Activated CD8-positive, alpha-beta T cell treated with anti-CD3 and anti-CD28 coated beads for 36 hours (primary cell): Measurements from ENCODE around the gene ATP6V0A4. TPM values are rescaled to one million over a fixed set of nuclear protein-coding genes. Genes with fewer than 3 reads are reported as not detected.
"Not testable (repeated sequence)": the region's sequence is repeated elsewhere in the genome, so short reads cannot be mapped to it uniquely, and the experiment has no call there.

ENCODE experiments used
- ATAC-seq: fragments of 200-7000 bp; cut with Tn5 transposase; one replicate; pipeline ENCODE4 v1.10.0; 2021; ENCODE audit warnings: mild to moderate bottlenecking, moderate library complexity
- CTCF ChIA-PET: fragments of 350-600 bp; sonication (Branson Sonifier 250); formaldehyde crosslinking; loops from one replicate; lab custom pipeline; 2021; ENCODE audit warnings: antibody characterized with exemption; lab: Charles Lee
- POLR2A ChIA-PET: fragments of 350-600 bp; sonication (Branson Sonifier 250); formaldehyde crosslinking; loops from one replicate; lab custom pipeline; 2021; ENCODE audit warnings: antibody characterized with exemption; lab: Charles Lee
- DNase-seq: peaks from one replicate; pipeline ENCODE4 v3.0.0-alpha.2; 2020
- H3K27ac Mint-ChIP-seq: one replicate; pipeline ENCODE4 v1.8.0; 2021; ENCODE audit warnings: mild to moderate bottlenecking, mixed read lengths
- H3K27me3 Mint-ChIP-seq: one replicate; pipeline ENCODE4 v1.8.0; 2021; ENCODE audit warnings: mixed read lengths
- H3K36me3 Mint-ChIP-seq: one replicate; pipeline ENCODE4 v1.8.0; 2021; ENCODE audit warnings: low read depth, mixed read lengths
- H3K4me1 Mint-ChIP-seq: one replicate; pipeline ENCODE4 v1.8.0; 2021; ENCODE audit warnings: low read depth, mixed read lengths
- H3K4me3 Mint-ChIP-seq: one replicate; pipeline ENCODE4 v1.8.0; 2021; ENCODE audit warnings: mild to moderate bottlenecking, moderate library complexity, mixed read lengths
- H3K9me3 Mint-ChIP-seq: one replicate; pipeline ENCODE4 v1.8.0; 2021; ENCODE audit warnings: mixed read lengths
- intact Hi-C: fragments of 100-400 bp; cut with micrococcal nuclease; formaldehyde crosslinking; loops from one replicate; pipeline ENCODE4 v1.10.0; 2022
- total RNA-seq, 2 experiments: library from RNA; stranded (reverse); gene quantifications; one replicate each; pipeline ENCODE4 v1.2.3, GENCODE V29; 2021
- TF ChIP-seq, protein P1 (sequence below): fragments of 200-600 bp; IDR thresholded peaks from one replicate; pipeline ENCODE4 v1.8.0; 2022; ENCODE audit warnings: antibody characterized with exemption, mild to moderate bottlenecking

ATP6V0A4 gene
- total RNA-seq, 2 experiments from 2014 or later = not detected

DNA sequence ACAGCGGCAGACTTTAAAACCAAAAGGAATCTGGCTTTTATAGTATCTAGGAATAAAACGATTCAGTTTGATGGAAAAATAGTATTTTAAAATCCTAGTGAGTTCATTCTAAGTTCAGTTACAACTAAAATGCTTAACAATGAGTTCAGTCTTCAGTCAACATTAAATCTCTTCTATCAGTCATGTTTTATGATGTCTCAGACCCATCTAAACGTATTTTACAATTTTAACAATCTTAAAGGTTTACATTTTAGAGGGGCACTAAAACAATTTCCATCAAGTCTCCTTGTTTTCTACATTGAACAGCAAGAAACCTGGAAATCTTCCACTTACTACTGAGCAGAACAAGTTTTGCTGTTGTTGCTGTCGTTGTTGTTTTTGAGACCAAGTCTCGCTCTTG is 106.8 kb downstream of the ATP6V0A4 start:
- no peaks in the 10 kb centered on the region for H3K4me1 Mint-ChIP-seq
- no peak for DNase-seq
- H3K27ac Mint-ChIP-seq = no peak overlapping the region
- TF ChIP-seq, protein P1, sequence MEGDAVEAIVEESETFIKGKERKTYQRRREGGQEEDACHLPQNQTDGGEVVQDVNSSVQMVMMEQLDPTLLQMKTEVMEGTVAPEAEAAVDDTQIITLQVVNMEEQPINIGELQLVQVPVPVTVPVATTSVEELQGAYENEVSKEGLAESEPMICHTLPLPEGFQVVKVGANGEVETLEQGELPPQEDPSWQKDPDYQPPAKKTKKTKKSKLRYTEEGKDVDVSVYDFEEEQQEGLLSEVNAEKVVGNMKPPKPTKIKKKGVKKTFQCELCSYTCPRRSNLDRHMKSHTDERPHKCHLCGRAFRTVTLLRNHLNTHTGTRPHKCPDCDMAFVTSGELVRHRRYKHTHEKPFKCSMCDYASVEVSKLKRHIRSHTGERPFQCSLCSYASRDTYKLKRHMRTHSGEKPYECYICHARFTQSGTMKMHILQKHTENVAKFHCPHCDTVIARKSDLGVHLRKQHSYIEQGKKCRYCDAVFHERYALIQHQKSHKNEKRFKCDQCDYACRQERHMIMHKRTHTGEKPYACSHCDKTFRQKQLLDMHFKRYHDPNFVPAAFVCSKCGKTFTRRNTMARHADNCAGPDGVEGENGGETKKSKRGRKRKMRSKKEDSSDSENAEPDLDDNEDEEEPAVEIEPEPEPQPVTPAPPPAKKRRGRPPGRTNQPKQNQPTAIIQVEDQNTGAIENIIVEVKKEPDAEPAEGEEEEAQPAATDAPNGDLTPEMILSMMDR = no peak
- intact Hi-C loops = no loop called here
- H3K36me3 Mint-ChIP-seq = no peaks in the 10 kb centered on the region
- ChIA-PET CTCF (no interaction called here), POLR2A (no interaction called here)
- no peak for ATAC-seq
- H3K27me3 Mint-ChIP-seq = no peaks in the 10 kb centered on the region
- H3K4me3 Mint-ChIP-seq = no peak overlapping the region
- H3K9me3 Mint-ChIP-seq = no peaks in the 10 kb centered on the region

DNA sequence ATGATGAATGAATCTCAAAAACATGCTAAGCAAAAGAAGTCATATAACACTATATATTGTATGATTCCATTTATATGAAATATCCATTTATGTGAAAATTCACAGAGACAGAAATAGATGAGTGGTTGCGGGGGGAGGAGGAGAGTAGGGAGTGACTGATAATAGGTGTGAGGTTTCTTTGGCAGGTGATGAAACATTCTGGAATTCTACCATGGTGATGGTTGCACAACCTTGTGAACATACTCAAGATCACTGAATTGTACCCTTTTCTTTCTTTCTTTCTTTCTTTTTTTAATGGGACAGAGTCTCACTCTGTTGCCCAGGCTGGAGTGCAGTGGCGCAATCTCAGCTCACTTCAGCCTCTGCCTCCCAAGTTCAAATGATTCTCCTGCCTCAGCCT is 107.5 kb downstream of the ATP6V0A4 start:
- Mint-ChIP-seq H3K36me3 (no peaks in the 10 kb centered on the region), H3K27ac (no peak overlapping the region), H3K4me1 (no peaks in the 10 kb centered on the region), H3K4me3 (no peak overlapping the region), H3K9me3 (no peaks in the 10 kb centered on the region), H3K27me3 (no peaks in the 10 kb centered on the region)
- ChIA-PET CTCF (no interaction called here), POLR2A (no interaction called here)
- ATAC-seq (no peak), DNase-seq (no peak)
- TF ChIP-seq, protein P1 = no peak
- intact Hi-C loops = no loop called here

DNA sequence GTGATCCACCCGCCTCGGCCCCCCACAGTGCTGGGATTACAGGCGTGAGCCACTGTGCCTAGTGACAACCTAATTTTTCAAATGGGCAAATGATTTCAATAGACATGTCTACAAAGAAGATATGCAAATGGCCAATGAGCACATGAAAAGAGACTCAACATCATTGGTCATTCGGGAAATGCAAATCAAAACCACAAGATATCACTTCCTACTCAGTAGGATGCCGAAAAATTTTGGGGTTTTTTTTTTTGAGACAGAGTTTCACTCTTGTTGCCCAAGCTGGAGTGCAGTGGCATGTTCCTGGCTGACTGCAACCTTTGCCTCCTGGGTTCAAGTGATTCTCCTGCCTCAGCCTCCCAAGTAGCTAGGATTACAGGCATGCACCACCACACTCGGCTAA is 110.0 kb downstream of the ATP6V0A4 start:
- DNase-seq, H3K9me3 Mint-ChIP-seq, H3K36me3 Mint-ChIP-seq, H3K27me3 Mint-ChIP-seq, H3K4me1 Mint-ChIP-seq, POLR2A ChIA-PET, H3K27ac Mint-ChIP-seq, H3K4me3 Mint-ChIP-seq, ATAC-seq, CTCF ChIA-PET, intact Hi-C loops: not testable (repeated sequence)

DNA sequence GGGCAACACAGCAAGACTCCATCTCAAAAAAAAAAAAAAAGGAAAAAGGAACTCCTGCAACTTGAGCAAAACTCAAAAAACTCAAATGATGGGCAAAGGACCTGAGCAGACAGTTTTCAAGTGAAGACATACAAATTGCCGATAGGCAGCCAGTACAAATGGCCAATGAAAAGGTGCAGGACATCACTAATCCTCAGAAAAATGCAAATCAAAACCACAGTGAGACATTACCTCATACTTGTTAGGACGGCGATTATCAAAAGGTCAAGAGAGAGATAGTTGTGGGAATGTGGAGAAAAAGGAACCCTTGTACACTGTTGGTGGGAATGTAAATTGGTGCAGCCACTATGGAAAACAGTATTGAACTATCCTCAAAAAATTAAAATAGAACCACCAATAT is 113.7 kb downstream of the ATP6V0A4 start:
- no peak for DNase-seq
- TF ChIP-seq, protein P1 = no peak

DNA sequence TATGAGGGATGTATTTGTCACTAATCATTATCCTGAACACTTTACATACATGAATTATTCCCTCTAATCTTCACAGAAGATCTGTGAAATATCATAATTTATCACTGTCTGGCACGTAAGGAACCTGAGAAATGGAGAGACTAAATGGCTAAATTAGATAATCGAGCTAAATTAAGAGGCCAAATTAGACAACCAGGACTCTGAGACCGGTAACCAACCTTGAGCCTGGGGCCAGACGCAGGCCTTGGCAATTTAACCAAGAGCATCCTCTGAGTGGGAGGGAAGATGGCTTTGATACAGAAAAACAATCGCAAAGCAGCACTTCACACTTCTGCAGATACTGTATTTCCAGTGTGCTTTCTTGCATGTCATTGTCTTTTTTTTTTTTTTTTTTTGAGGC is 118.2 kb downstream of the ATP6V0A4 start:
- Mint-ChIP-seq H3K27me3 (no peaks in the 10 kb centered on the region), H3K27ac (no peak overlapping the region), H3K4me1 (no peaks in the 10 kb centered on the region), H3K4me3 (no peak overlapping the region), H3K36me3 (no peaks in the 10 kb centered on the region), H3K9me3 (no peaks in the 10 kb centered on the region)
- TF ChIP-seq, protein P1 = no peak
- DNase-seq (no peak), ATAC-seq (no peak)
- intact Hi-C loops = no loop called here
- ChIA-PET POLR2A (no interaction called here), CTCF (no interaction called here)

More for the DNA sequence above, 113.7 kb downstream of the ATP6V0A4 start:
- H3K27me3 Mint-ChIP-seq = no peaks in the 10 kb centered on the region
- H3K27ac Mint-ChIP-seq = no peak overlapping the region
- no peak overlapping the region for H3K4me3 Mint-ChIP-seq
- H3K4me1 Mint-ChIP-seq = no peaks in the 10 kb centered on the region
- intact Hi-C loops = no loop called here
- ATAC-seq = no peak
- H3K9me3 Mint-ChIP-seq = no peaks in the 10 kb centered on the region
- H3K36me3 Mint-ChIP-seq = no peaks in the 10 kb centered on the region
- CTCF ChIA-PET = interaction anchor here (0.6 kb wide), 1 partner anchor 83 kb away, joined by 4 read pairs; no protein-coding TSS in a partner anchor
- POLR2A ChIA-PET = no interaction called here

DNA sequence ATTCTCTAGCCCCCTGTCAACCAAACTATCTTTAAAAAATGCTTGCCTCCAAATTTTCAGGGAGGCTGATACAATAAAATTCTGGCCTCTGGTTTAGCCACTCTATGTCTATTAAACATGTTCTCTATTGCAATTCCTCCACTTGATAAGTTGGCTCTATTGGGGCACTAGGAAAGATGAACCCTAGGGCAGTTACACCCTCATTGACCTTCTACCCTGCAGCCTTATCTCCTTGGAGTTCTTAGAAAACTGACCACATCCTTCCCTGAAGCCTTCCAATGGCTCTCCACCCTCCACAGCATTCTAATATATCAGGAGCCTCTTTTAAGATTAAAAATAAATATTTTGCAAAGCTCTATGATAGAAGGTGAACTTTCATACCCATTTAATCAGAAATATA is 127.4 kb downstream of the ATP6V0A4 start:
- ATAC-seq (no peak), DNase-seq (no peak)
- Mint-ChIP-seq H3K4me1 (peaks cover 8% of the 10 kb centered on the region), H3K27me3 (peaks cover 5% of the 10 kb centered on the region), H3K4me3 (no peak overlapping the region), H3K36me3 (no peaks in the 10 kb centered on the region), H3K9me3 (no peaks in the 10 kb centered on the region), H3K27ac (no peak overlapping the region)
- intact Hi-C loops = no loop called here
- TF ChIP-seq, protein P1 = no peak
- ChIA-PET CTCF (no interaction called here), POLR2A (no interaction called here)
